Brain microvascular endothelial cell (primary cell): ENCODE measurements around the gene NEFH.
"Not testable (repeated sequence)": the region's sequence is repeated elsewhere in the genome, so short reads cannot be mapped to it uniquely, and the experiment has no call there.

Experiments used
- DNase-seq: peaks from one replicate; pipeline ENCODE4 v3.0.0-alpha.2; 2020
- H3K27ac ChIP-seq: fragments of 250-450 bp; sonication (Bioruptor Pico); 2 replicates; pipeline ENCODE4 v1.5.1; 2020; ENCODE audit warnings: mild to moderate bottlenecking, moderate library complexity
- H3K27me3 ChIP-seq: fragments of 250-450 bp; sonication (Bioruptor Pico); replicated peaks from 2 replicates; pipeline ENCODE4 v1.5.1; 2020; ENCODE audit warnings: mild to moderate bottlenecking
- H3K36me3 ChIP-seq: fragments of 250-450 bp; sonication (Bioruptor Pico); replicated peaks from 2 replicates; pipeline ENCODE4 v1.5.1; 2020; ENCODE audit warnings: mild to moderate bottlenecking
- H3K4me3 ChIP-seq: 2 replicates; pipeline ENCODE4 v1.5.1; 2011; ENCODE audit warnings: low read depth, mild to moderate bottlenecking, control low read depth, low read length, moderate library complexity
- CTCF ChIP-seq: IDR thresholded peaks from 2 replicates; pipeline ENCODE4 v1.5.1; 2011; ENCODE audit warnings: low read depth, mild to moderate bottlenecking, moderate library complexity, low read length, control low read depth, inconsistent platforms; ENCODE audit errors: missing control alignments
- in situ Hi-C: cut with HindIII; loops from 2 replicates; pipeline ENCODE4 v1.10.0; 2017; ENCODE audit warnings: low sequenced_read_pairs, low pct_ligation_motif_present

NEFH gene

GRCh38 chr22:29482726-29483125 lies 2.7 kb downstream of the NEFH start:
- in situ Hi-C loops = no loop called here
- peaks cover 33% of the 10 kb centered on the region for H3K27me3 ChIP-seq
- H3K4me3 ChIP-seq = no peak overlapping the region
- no peaks in the 10 kb centered on the region for H3K36me3 ChIP-seq
- no peak overlapping the region for H3K27ac ChIP-seq
- DNase-seq = no peak
- TF ChIP-seq CTCF = no peak

GRCh38 chr22:29483254-29483653 lies 3.2 kb downstream of the NEFH start:
- DNase-seq = no peak
- H3K4me3 ChIP-seq = no peak overlapping the region
- no peaks in the 10 kb centered on the region for H3K36me3 ChIP-seq
- no peak overlapping the region for H3K27ac ChIP-seq
- no peak for TF ChIP-seq CTCF
- in situ Hi-C loops = no loop called here
- peaks cover 28% of the 10 kb centered on the region for H3K27me3 ChIP-seq

GRCh38 chr22:29484642-29485041 lies 4.6 kb downstream of the NEFH start:
- DNase-seq = no peak
- no peak overlapping the region for H3K27ac ChIP-seq
- in situ Hi-C loops = no loop called here
- no peaks in the 10 kb centered on the region for H3K36me3 ChIP-seq
- no peak for TF ChIP-seq CTCF
- H3K27me3 ChIP-seq = peaks cover 16% of the 10 kb centered on the region
- H3K4me3 ChIP-seq = no peak overlapping the region

- H3K27me3 ChIP-seq = peaks cover 8% of the 10 kb centered on the region
- no peak overlapping the region for H3K4me3 ChIP-seq
- no peak for TF ChIP-seq CTCF
- in situ Hi-C loops = no loop called here
- no peak for DNase-seq
- H3K27ac ChIP-seq = no peak overlapping the region
- no peaks in the 10 kb centered on the region for H3K36me3 ChIP-seq
Measured at GRCh38 chr22:29485448-29485847, 5.4 kb downstream of the NEFH start.

DNA sequence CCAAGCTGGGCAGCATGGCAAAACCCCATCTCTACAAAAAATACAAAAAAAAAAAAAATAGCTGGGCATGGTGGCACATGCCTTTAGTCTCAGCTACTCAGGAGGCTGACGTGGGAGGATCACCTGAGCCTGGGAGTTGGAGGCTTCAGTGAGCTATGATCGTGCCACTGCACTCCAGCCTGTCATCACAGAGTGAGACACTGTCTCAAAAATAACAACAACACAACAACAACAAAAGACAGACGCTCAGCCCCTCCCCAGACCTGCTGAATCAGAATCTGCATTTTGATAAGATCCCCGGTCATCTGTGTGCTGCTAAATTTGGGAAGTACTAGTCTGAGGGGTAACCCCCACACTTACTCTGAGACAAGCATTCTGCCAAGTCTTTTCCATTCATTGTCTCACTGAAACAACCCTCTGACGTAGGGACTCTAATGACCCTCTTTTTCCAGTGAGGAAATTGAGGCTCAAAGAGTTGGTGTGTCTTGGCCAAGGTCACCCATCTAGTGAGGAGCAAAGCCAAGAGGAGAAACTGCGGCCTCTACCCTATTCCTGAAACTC lies 7.5 kb downstream of the NEFH start:
- no peak overlapping the region for H3K4me3 ChIP-seq
- H3K36me3 ChIP-seq = no peaks in the 10 kb centered on the region
- H3K27me3 ChIP-seq = no peaks in the 10 kb centered on the region
- no peak for TF ChIP-seq CTCF
- DNase-seq = no peak
- H3K27ac ChIP-seq = no peak overlapping the region
- in situ Hi-C loops = no loop called here

DNA sequence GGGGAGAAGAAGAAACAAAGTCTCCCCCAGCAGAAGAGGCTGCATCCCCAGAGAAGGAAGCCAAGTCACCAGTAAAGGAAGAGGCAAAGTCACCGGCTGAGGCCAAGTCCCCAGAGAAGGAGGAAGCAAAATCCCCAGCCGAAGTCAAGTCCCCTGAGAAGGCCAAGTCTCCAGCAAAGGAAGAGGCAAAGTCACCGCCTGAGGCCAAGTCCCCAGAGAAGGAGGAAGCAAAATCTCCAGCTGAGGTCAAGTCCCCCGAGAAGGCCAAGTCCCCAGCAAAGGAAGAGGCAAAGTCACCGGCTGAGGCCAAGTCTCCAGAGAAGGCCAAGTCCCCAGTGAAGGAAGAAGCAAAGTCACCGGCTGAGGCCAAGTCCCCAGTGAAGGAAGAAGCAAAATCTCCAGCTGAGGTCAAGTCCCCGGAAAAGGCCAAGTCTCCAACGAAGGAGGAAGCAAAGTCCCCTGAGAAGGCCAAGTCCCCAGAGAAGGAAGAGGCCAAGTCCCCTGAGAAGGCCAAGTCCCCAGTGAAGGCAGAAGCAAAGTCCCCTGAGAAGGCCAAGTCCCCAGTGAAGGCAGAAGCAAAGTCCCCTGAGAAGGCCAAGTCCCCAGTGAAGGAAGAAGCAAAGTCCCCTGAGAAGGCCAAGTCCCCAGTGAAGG lies 9.2 kb downstream of the NEFH start:
- DNase-seq, H3K27ac ChIP-seq, H3K4me3 ChIP-seq, H3K36me3 ChIP-seq, H3K27me3 ChIP-seq, in situ Hi-C loops: not testable (repeated sequence)
